Endothelial cell of umbilical vein (primary cell): ENCODE data around the gene SUPT5H. TPM values are rescaled to one million over a fixed set of nuclear protein-coding genes. Genes with fewer than 3 reads are reported as not detected.

Experiments used
- BruUV-seq: library from RNA; stranded (reverse); fragments of 400-500 nt; replicated peaks from 2 replicates; lab custom pipeline; 2021; lab: Mats Ljungman, UMichigan
- CTCF ChIA-PET: fragments of 300-600, 350-600 bp; sonication (Branson Sonifier 250); formaldehyde crosslinking; loops from one replicate; lab custom pipeline; 2021; ENCODE audit warnings: antibody characterized with exemption, inconsistent platforms; lab: Charles Lee
- POLR2A ChIA-PET: fragments of 300-600, 350-600 bp; sonication (Branson Sonifier 250); formaldehyde crosslinking; loops from one replicate; lab custom pipeline; 2021; ENCODE audit warnings: antibody characterized with exemption, inconsistent platforms; lab: Charles Lee
- DNase-seq: peaks from one replicate; pipeline ENCODE4 v3.0.0-alpha.2; 2011; ENCODE audit warnings: low read depth, low spot score
- FAIRE-seq: peaks from 2 replicates; lab custom pipeline; 2011; peaks lifted over from hg19 to GRCh38; lab: Jason Lieb, UNC
- H2AFZ ChIP-seq: 2 replicates; pipeline ENCODE4 v1.6.0; 2012; ENCODE audit warnings: low read depth, low read length, control low read depth, inconsistent platforms
- H3K27ac ChIP-seq: 2 replicates; pipeline ENCODE4 v1.5.1; 2011; ENCODE audit warnings: low read depth, mild to moderate bottlenecking, control low read depth, low read length, moderate library complexity; ENCODE audit not compliant: insufficient read depth
- H3K27me3 ChIP-seq, 2 experiments: 2 replicates each; pipeline versions ENCODE4 v1.6.0 to v1.6.1; 2011; ENCODE audit warnings: low read length in 2 of 2, mixed read lengths in 1 of 2; ENCODE audit not compliant: control insufficient read depth in 2 of 2, insufficient read depth in 2 of 2
- H3K36me3 ChIP-seq, 2 experiments: 2 replicates in 1 of 2; 3 replicates in 1 of 2; pipeline ENCODE4 v1.5.1; 2011; ENCODE audit warnings: low read length in 2 of 2, mild to moderate bottlenecking in 1 of 2, moderate library complexity in 1 of 2; ENCODE audit not compliant: control insufficient read depth in 2 of 2, insufficient read depth in 2 of 2; ENCODE audit errors: extremely low read depth in 1 of 2
- H3K4me1 ChIP-seq: 3 replicates; pipeline ENCODE4 v1.5.1; 2011; ENCODE audit warnings: mild to moderate bottlenecking, low read length; ENCODE audit not compliant: control insufficient read depth, insufficient read depth; ENCODE audit errors: extremely low read depth
- H3K4me2 ChIP-seq: 2 replicates; pipeline ENCODE4 v1.6.1; 2011; ENCODE audit warnings: low read length, control low read depth, mixed read lengths; ENCODE audit not compliant: insufficient read depth
- H3K4me3 ChIP-seq, 3 experiments: fragments of 200-600 bp in 1 of 3; sonication (generic), shearing (Covaris generic) in 1 of 3; replicated peaks in 1 of 3; 2 replicates each; pipeline ENCODE4 v1.5.1; 2011 to 2016; ENCODE audit warnings: control low read depth in 3 of 3, low read length in 3 of 3, mild to moderate bottlenecking in 2 of 3, inconsistent platforms in 1 of 3, low read depth in 1 of 3, moderate library complexity in 1 of 3; ENCODE audit not compliant: insufficient read depth in 1 of 3
- H3K79me2 ChIP-seq: 2 replicates; pipeline ENCODE4 v1.6.0; 2012; ENCODE audit warnings: low read length, inconsistent platforms; ENCODE audit not compliant: control insufficient read depth, insufficient read depth
- H3K9ac ChIP-seq: replicated peaks from 2 replicates; pipeline ENCODE3; 2011; ENCODE audit warnings: low read length, control low read depth; ENCODE audit not compliant: insufficient read depth; ENCODE audit errors: extremely low read depth
- H3K9me1 ChIP-seq: replicated peaks from 3 replicates; pipeline ENCODE4 v1.6.0; 2011; ENCODE audit warnings: mild to moderate bottlenecking, low read length; ENCODE audit not compliant: control insufficient read depth, insufficient read depth; ENCODE audit errors: extremely low read depth
- H3K9me3 ChIP-seq: replicated peaks from 2 replicates; pipeline ENCODE4 v1.5.1; 2012; ENCODE audit warnings: low read length, inconsistent platforms; ENCODE audit not compliant: control insufficient read depth, insufficient read depth
- H4K20me1 ChIP-seq: replicated peaks from 2 replicates; pipeline ENCODE3; 2011; ENCODE audit warnings: mild to moderate bottlenecking, low read length; ENCODE audit not compliant: control insufficient read depth, insufficient read depth; ENCODE audit errors: extremely low read depth
- EZH2 ChIP-seq: IDR thresholded peaks from 2 replicates; pipeline ENCODE4 v1.6.1; 2012; ENCODE audit warnings: borderline replicate concordance, low read depth, mild to moderate bottlenecking, moderate library complexity, low read length, inconsistent platforms; ENCODE audit not compliant: severe bottlenecking
- FOS ChIP-seq: IDR thresholded peaks from 2 replicates; pipeline ENCODE4 v1.6.1; 2011; ENCODE audit warnings: mild to moderate bottlenecking, low read length, moderate library complexity, borderline replicate concordance; ENCODE audit not compliant: insufficient read depth
- GATA2 ChIP-seq: IDR thresholded peaks from 2 replicates; pipeline ENCODE4 v1.7.0; 2011; ENCODE audit warnings: low read depth, mild to moderate bottlenecking, moderate library complexity, mixed read lengths, low read length; ENCODE audit not compliant: insufficient read length, insufficient read depth
- JUN ChIP-seq: IDR thresholded peaks from 2 replicates; pipeline ENCODE4 v1.6.1; 2011; ENCODE audit warnings: borderline replicate concordance, low read depth; ENCODE audit not compliant: insufficient read length, insufficient read depth
- MAX ChIP-seq: IDR thresholded peaks from 2 replicates; pipeline ENCODE4 v1.6.1; 2011; ENCODE audit not compliant: insufficient read depth, insufficient read length
- MYC ChIP-seq: IDR thresholded peaks from one replicate; pipeline ENCODE4 v1.6.1; 2011; ENCODE audit warnings: mild to moderate bottlenecking, low read depth, low read length
- POLR2A ChIP-seq: IDR thresholded peaks from 2 replicates; pipeline ENCODE4 v1.6.1; 2012; ENCODE audit warnings: low read depth, mild to moderate bottlenecking, control low read depth, low read length
- POLR2AphosphoS5 ChIP-seq: IDR thresholded peaks from 2 replicates; pipeline ENCODE4 v1.6.1; 2012; ENCODE audit warnings: low read depth, mild to moderate bottlenecking, control low read depth, low read length, moderate library complexity; ENCODE audit not compliant: insufficient read depth
- dilution Hi-C: fragments of 300-500 bp; cut with MboI; formaldehyde crosslinking; loops from one replicate; pipeline ENCODE4 v1.15.0; 2019; ENCODE audit warnings: low sequenced_read_pairs; ENCODE audit not compliant: extremely low pct_ligation_motif_present
- intact Hi-C: fragments of 100-400 bp; cut with micrococcal nuclease; formaldehyde crosslinking; loops from one replicate; pipeline ENCODE4 v1.10.0; 2022
- polyA plus RNA-seq, 4 experiments: library from polyadenylated mRNA; depleted of rRNA in 3 of 4; stranded (reverse) in 3 of 4; unstranded in 1 of 4; fragments of >200 nt; gene quantifications; 2 replicates each; pipeline versions ENCODE4 v1.2.1 to v1.2.3, GENCODE V29; 2011 to 2012; ENCODE audit warnings: missing spikeins in 1 of 4
- total RNA-seq: library from RNA; stranded (reverse); gene quantifications from 2 replicates; pipeline ENCODE4 v1.2.3, GENCODE V29; 2021
- TF ChIP-seq, protein P1 (sequence below), 2 donors: IDR thresholded peaks; 1 replicate in 1 of 2; 2 replicates in 1 of 2; pipeline ENCODE4 v1.5.1; 2011; ENCODE audit warnings: low read length in 2 of 2, mild to moderate bottlenecking in 2 of 2, moderate library complexity in 2 of 2, control low read depth in 1 of 2, inconsistent platforms in 1 of 2, low read depth in 1 of 2; ENCODE audit not compliant: insufficient read depth in 1 of 2; ENCODE audit errors: extremely low read depth in 1 of 2

Gene SUPT5H
- total and polyA plus RNA-seq, 2 donors (not counting 3 experiments of a cell fraction or from before 2014, with no cell fraction given), result 87.6 to 120 TPM

- POLR2A ChIA-PET, result no interaction called here
- TF ChIP-seq GATA2 (no peak), JUN (no peak), MYC (no peak), POLR2AphosphoS5 (no peak), MAX (no peak), POLR2A (no peak), EZH2 (no peak), FOS (no peak)
- TF ChIP-seq, protein P1, sequence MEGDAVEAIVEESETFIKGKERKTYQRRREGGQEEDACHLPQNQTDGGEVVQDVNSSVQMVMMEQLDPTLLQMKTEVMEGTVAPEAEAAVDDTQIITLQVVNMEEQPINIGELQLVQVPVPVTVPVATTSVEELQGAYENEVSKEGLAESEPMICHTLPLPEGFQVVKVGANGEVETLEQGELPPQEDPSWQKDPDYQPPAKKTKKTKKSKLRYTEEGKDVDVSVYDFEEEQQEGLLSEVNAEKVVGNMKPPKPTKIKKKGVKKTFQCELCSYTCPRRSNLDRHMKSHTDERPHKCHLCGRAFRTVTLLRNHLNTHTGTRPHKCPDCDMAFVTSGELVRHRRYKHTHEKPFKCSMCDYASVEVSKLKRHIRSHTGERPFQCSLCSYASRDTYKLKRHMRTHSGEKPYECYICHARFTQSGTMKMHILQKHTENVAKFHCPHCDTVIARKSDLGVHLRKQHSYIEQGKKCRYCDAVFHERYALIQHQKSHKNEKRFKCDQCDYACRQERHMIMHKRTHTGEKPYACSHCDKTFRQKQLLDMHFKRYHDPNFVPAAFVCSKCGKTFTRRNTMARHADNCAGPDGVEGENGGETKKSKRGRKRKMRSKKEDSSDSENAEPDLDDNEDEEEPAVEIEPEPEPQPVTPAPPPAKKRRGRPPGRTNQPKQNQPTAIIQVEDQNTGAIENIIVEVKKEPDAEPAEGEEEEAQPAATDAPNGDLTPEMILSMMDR (IDR thresholded peaks at IDR 0.05; ENCODE audit: extremely low read depth in 1 of 2, insufficient read depth in 1 of 2, low read depth in 1 of 2, low read length in 2 of 2), result no peak
- Histone ChIP-seq H3K4me3 (no peak overlapping the region), H3K36me3 (peaks cover 17 to 70% of the 10 kb centered on the region in 2 experiments), H3K9me1 (no peaks in the 10 kb centered on the region), H3K4me2 (no peak overlapping the region), H3K27ac (no peak overlapping the region), H4K20me1 (no peaks in the 10 kb centered on the region), H3K79me2 (peaks cover 2% of the 10 kb centered on the region), H3K9me3 (no peaks in the 10 kb centered on the region), H3K4me1 (no peaks in the 10 kb centered on the region), H2AFZ (no peak overlapping the region), H3K9ac (no peak overlapping the region), H3K27me3 (no peaks in the 10 kb centered on the region)
- CTCF ChIA-PET, result interaction anchor here (1.5 kb wide), 1 partner anchor 76 kb away, joined by 3 read pairs; the partner anchor contains the start of genes MED29 and PAF1
- DNase-seq (no peak), FAIRE-seq (no peak)
- dilution Hi-C loops (no loop called here), intact Hi-C loops (no loop called here)
- BruUV-seq, result no TSS peak
These were observed 22.6 kb downstream of the SUPT5H start for GRCh38 chr19:39467941-39468340.
